MCF 10A (cell line): ENCODE measurements around the gene UBXN10. TPM values are rescaled to one million over a fixed set of nuclear protein-coding genes. Genes with fewer than 3 reads are reported as not detected.

ENCODE experiments used
- BruUV-seq: library from RNA; stranded (reverse); fragments of 400-500 nt; replicated peaks from 2 replicates; lab custom pipeline; 2021; lab: Mats Ljungman, UMichigan
- CTCF ChIA-PET: fragments of 300-600 bp; sonication (Branson Sonifier 250); formaldehyde crosslinking; extraction: SDS; loops from one replicate; lab custom pipeline; 2021; ENCODE audit warnings: antibody characterized with exemption, inconsistent platforms; lab: Yijun Ruan, JAX
- POLR2A ChIA-PET: fragments of 300-600, 350-650 bp; sonication (Branson Sonifier 250); formaldehyde crosslinking; extraction: SDS; loops from one replicate; lab custom pipeline; 2020; ENCODE audit warnings: antibody characterized with exemption, inconsistent platforms; lab: Yijun Ruan, JAX
- DNase-seq: peaks from one replicate; pipeline ENCODE4 v3.0.0-alpha.2; 2018; ENCODE audit not compliant: unreplicated experiment
- H3K27ac Mint-ChIP-seq: one replicate; pipeline ENCODE4 v1.8.0; 2022; ENCODE audit warnings: mild to moderate bottlenecking, low read depth, mixed read lengths; ENCODE audit not compliant: unreplicated experiment
- H3K27me3 Mint-ChIP-seq: one replicate; pipeline ENCODE4 v1.8.0; 2022; ENCODE audit warnings: mixed read lengths; ENCODE audit not compliant: insufficient read depth, unreplicated experiment
- H3K36me3 Mint-ChIP-seq: one replicate; pipeline ENCODE4 v1.8.0; 2022; ENCODE audit warnings: mild to moderate bottlenecking, moderate library complexity, mixed read lengths; ENCODE audit not compliant: insufficient read depth, unreplicated experiment
- H3K4me1 Mint-ChIP-seq: one replicate; pipeline ENCODE4 v1.8.0; 2022; ENCODE audit warnings: mixed read lengths; ENCODE audit not compliant: insufficient read depth, unreplicated experiment
- H3K4me3 Mint-ChIP-seq: one replicate; pipeline ENCODE4 v1.8.0; 2022; ENCODE audit warnings: mild to moderate bottlenecking, moderate library complexity, mixed read lengths; ENCODE audit not compliant: unreplicated experiment
- H3K9me3 Mint-ChIP-seq: one replicate; pipeline ENCODE4 v1.8.0; 2022; ENCODE audit warnings: mixed read lengths; ENCODE audit not compliant: unreplicated experiment
- CTCF ChIP-seq: fragments of 200-600 bp; IDR thresholded peaks from one replicate; pipeline ENCODE4 v1.8.0; 2022; ENCODE audit warnings: antibody characterized with exemption, mild to moderate bottlenecking; ENCODE audit not compliant: unreplicated experiment
- intact Hi-C: fragments of 100-400 bp; cut with micrococcal nuclease; formaldehyde crosslinking; loops from 2 replicates; pipeline ENCODE4 v1.14.1; 2022
- total RNA-seq: library from RNA; stranded (reverse); gene quantifications from 2 replicates; pipeline ENCODE4 v1.2.3, GENCODE V29; 2022

UBXN10 gene
- total RNA-seq, 1 experiment from 2014 or later, result not detected

DNA sequence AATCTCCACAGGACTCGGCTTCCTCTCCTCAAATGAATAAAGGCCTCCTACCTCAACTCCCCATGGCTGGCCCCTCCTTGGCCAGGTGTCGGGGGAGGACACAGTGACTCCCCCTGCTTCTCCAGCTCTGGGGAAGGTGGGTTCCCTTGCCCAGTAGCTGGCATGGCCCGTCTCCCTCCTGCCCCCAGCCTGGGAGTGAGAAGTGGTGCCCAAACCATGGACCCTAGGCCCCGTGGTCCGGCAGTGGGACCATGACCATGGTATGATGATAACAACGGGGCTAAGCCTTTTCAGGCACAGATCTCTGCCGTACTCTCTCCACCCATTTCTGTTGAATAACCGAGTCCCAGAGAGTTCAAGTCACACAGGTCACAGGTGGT lies 35.6 kb upstream of the UBXN10 start:
- POLR2A ChIA-PET, result no interaction called here
- Mint-ChIP-seq H3K4me3 (no peak overlapping the region), H3K9me3 (no peaks in the 10 kb centered on the region), H3K4me1 (peaks cover 6% of the 10 kb centered on the region), H3K27ac (no peak overlapping the region), H3K36me3 (no peaks in the 10 kb centered on the region), H3K27me3 (no peaks in the 10 kb centered on the region)
- DNase-seq, result no peak
- CTCF ChIA-PET, result interaction anchor here (0.6 to 5.8 kb wide), 6 partner anchors 33 to 268 kb away, joined by 3 to 76 read pairs (median 25); partner anchors contain the start of gene OTUD3
- no peak for TF ChIP-seq CTCF
- BruUV-seq, result no TSS peak
- intact Hi-C loops, result loop anchor here (5.0 kb wide), 1 partner anchor 388 kb away; no protein-coding TSS in a partner anchor

DNA sequence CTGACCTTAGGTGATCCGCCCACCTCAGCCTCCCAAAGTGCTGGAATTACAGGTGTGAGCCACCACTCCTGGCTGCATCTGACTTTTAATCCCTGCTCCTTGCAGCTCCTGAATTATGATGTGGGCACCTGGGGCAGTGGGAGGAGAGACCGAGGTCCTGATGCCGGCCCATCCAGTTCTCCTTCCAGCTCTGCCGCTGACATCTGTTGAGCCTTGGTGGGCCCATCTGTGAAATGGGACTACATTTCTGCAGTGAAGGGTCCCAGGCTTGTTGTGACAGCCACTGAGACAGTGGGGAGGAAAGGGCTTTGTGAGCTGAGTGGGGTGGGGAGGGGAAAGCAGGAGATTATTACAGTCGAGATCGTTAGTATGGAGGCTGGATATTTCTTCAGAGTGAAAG lies 34.9 kb upstream of the UBXN10 start:
- no peak overlapping the region for H3K27ac Mint-ChIP-seq
- DNase-seq, result no peak
- POLR2A ChIA-PET, result interaction anchor here (0.6 kb wide), 1 partner anchor 51 kb away, joined by 3 read pairs; no protein-coding TSS in a partner anchor
- H3K36me3 Mint-ChIP-seq, result no peaks in the 10 kb centered on the region
- H3K9me3 Mint-ChIP-seq, result no peaks in the 10 kb centered on the region
- CTCF ChIA-PET, result interaction anchor here (0.6 to 5.8 kb wide), 9 partner anchors 9 to 231 kb away, joined by 3 to 76 read pairs (median 9); no protein-coding TSS in a partner anchor
- no peaks in the 10 kb centered on the region for H3K27me3 Mint-ChIP-seq
- intact Hi-C loops, result loop anchor here (5.0 kb wide), 1 partner anchor 389 kb away; no protein-coding TSS in a partner anchor
- H3K4me3 Mint-ChIP-seq, result no peak overlapping the region
- no peak for TF ChIP-seq CTCF
- no TSS peak for BruUV-seq
- peaks cover 6% of the 10 kb centered on the region for H3K4me1 Mint-ChIP-seq

- Mint-ChIP-seq H3K27me3 (no peaks in the 10 kb centered on the region), H3K4me3 (peak overlapping the region; percentile 55), H3K27ac (no peak overlapping the region), H3K9me3 (no peaks in the 10 kb centered on the region), H3K36me3 (no peaks in the 10 kb centered on the region), H3K4me1 (peaks cover 6% of the 10 kb centered on the region)
- intact Hi-C loops, result loop anchor here (1.0 to 5.0 kb wide), 4 partner anchors 51 to 390 kb away; no protein-coding TSS in a partner anchor
- no TSS peak for BruUV-seq
- DNase-seq, result peak; percentile 72
- ChIA-PET CTCF (interaction anchor here (0.6 to 5.8 kb wide), 30 partner anchors 9 to 383 kb away, joined by 3 to 76 read pairs (median 4); no protein-coding TSS in a partner anchor), POLR2A (interaction anchor here (0.7 to 0.9 kb wide), 2 partner anchors 177 to 1236 kb away, joined by 3 read pairs; no protein-coding TSS in a partner anchor)
- TF ChIP-seq CTCF, result peak; percentile 90
Observed at GRCh38 chr1:20151906-20152598, 33.8 kb upstream of the UBXN10 start.

DNA sequence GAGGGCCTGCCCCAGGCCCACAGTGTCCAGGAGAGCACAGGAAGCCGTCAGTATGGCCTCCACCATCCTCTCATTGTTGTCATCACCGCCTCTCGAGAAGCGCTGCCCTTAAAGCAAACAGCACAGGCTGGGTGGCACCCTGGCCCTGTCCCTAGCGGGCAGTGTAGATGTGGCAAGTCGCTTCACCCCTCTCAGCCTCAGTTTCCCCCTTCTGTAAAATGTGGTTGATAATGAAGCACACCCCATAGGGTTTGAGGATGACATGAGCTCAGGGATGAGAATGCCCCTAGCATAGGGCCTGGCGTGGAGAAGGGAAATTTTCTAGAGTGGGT lies 33.3 kb upstream of the UBXN10 start:
- no TSS peak for BruUV-seq
- H3K36me3 Mint-ChIP-seq, result no peaks in the 10 kb centered on the region
- CTCF ChIA-PET, result interaction anchor here (0.6 to 5.8 kb wide), 25 partner anchors 9 to 363 kb away, joined by 3 to 76 read pairs (median 5); no protein-coding TSS in a partner anchor
- TF ChIP-seq CTCF, result no peak
- H3K27me3 Mint-ChIP-seq, result no peaks in the 10 kb centered on the region
- peak overlapping the region; percentile 55 for H3K4me3 Mint-ChIP-seq
- H3K27ac Mint-ChIP-seq, result no peak overlapping the region
- peaks cover 4% of the 10 kb centered on the region for H3K9me3 Mint-ChIP-seq
- intact Hi-C loops, result loop anchor here (1.0 to 5.0 kb wide), 4 partner anchors 51 to 390 kb away; no protein-coding TSS in a partner anchor
- POLR2A ChIA-PET, result no interaction called here
- DNase-seq, result no peak
- H3K4me1 Mint-ChIP-seq, result peaks cover 6% of the 10 kb centered on the region
